GM21515 (cell line): ENCODE measurements around the gene ID1.
"Not testable (repeated sequence)": the region's sequence is repeated elsewhere in the genome, so short reads cannot be mapped to it uniquely, and the experiment has no call there.

Source experiments
- ATAC-seq: cut with Tn5 transposase; IDR thresholded peaks from one replicate; pipeline ENCODE4 v1.9.1; 2021; ENCODE audit not compliant: unreplicated experiment

The ID1 gene

GRCh38 chr20:31573555-31574321 is 31.4 kb upstream of the ID1 start:
- no peak for ATAC-seq

- not testable (repeated sequence) for ATAC-seq
Measured at GRCh38 chr20:31574986-31575385, 30.1 kb upstream of the ID1 start.

DNA sequence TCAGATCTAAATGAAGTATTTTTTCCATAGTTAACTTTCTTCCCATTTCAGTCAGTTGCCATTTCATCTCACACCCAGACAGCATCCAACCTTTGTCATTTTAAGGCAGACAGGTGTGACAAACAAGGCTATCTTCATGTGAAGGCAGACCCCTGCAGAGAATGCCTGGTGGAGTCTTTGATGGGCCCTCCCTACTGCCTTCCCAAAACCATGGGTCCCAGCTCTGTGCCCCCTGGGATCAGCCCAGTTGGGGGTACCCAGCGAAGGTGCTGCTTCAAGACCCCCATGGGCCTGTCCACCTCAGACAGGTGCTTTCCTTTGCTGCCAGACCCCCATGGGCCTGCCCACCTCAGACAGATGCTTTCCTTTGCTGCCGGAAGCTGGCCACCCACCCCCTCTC is 28.3 kb upstream of the ID1 start:
- ATAC-seq: no peak

GRCh38 chr20:31577194-31577593 is 27.9 kb upstream of the ID1 start:
- ATAC-seq: no peak

DNA sequence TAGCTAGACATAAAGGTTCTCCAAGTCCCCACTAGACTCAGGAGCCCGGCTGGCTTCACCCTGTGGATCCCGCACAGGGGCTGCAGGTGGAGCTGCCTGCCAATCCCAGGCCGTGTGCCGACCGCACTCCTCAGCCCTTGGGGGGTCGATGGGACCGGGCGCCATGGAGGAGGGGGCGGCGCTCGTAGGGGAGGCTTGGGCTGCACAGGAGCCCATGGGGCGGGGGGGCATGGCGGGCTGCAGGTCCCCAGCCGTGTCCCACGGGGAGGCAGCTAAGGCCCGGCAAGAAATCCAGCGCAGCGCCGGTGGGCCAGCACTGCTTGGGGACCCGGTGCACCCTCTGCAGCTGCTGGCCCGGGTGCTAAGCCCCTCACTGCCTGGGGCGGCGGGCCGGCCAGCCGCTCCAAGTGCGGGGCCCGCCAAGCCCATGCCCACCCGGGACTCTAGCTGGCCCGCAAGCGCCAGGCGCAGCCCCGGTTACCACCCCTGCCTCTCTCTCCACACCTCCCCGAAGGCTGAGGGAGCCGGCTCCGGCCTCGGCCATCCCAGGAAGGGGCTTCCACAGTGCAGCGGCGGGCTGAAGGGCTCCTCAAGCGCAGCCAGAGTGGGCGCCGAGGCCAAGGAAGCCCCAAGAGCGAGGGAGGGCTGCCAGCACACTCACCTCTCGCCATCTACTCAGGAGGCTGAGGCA is 26.5 kb upstream of the ID1 start:
- no peak for ATAC-seq

DNA sequence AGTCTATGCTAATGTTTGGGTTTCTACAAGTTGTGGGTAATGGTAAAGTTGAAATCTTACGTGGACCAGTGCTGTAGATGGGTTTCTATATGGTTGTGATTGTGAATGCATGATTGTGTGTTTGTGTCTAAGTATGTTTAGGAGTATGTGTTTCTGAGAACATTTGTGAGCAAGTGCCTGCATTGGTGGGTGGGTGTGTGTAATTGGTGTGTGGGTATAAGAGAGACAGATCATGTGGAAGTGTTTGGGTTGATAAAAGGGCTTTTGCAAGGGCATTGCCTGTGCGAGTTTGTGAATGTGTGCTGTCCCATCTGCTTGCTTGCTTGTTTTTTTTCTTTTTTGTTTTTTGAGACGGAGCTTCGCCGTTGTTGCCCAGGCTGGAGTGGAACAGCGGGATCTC is 25.8 kb upstream of the ID1 start:
- no peak for ATAC-seq

DNA sequence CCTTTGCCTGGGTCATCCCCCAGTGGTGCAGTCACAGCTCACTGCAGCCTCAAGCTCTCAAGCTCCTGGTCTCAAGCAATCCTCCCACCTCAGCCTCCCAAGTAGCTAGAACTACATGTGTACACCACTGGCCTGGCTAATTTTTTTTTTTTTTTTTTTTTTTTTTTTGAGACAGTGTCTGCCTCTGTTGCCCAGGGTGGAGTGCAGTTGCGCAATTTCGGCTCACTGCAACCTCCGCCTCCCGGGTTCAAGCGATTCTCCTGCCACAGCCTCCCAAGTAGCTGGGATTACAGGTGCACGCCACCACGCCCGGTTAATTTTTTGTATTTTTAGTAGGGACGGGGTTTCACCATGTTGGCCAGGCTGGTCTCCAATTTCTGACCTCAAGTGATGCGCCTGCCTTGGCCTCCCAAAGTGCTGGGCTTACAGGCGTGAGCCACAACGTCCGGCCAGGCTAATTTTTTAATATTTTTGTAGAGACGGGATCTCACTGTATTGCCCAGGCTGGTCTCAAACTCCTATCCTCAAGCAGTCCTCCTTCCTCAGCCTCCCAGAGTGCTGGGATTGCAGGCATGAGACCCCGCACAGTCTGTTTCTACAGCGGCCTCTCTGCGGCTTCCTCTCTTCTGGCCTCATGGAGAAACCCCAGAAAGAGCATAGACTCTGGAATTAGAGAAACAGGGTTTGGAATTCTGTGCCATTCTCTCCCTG is 25.0 kb upstream of the ID1 start:
- not testable (repeated sequence) for ATAC-seq

GRCh38 chr20:31580706-31581105 is 24.4 kb upstream of the ID1 start:
- ATAC-seq: no peak

- no peak for ATAC-seq
Measured at GRCh38 chr20:31581391-31581790, 23.7 kb upstream of the ID1 start.

GRCh38 chr20:31587545-31588389 is 17.3 kb upstream of the ID1 start:
- no peak for ATAC-seq

DNA sequence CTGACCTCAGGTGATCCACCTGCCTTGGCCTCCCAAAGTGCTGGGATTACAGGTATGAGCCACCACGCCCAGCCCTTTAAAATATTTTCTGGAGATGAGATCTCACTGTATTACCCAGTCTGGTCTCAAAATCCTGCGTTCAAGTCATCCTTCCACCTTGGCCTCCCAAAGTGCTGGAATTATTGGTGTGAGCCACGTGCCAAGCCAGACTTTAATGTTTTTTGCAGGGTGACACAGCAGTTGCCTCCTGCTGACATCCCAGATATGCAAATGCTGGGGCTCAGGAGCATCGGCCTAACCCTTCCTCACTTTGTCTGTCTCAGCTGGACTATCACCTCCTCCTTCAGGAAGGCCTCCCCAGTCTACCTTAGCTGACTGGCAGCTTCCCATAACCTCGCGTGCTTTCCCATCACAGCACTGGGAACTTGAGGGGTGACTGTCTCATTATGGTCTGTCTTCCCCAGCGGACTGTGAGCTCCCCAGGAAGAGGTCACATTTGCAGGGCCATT is 14.3 kb upstream of the ID1 start:
- no peak for ATAC-seq

DNA sequence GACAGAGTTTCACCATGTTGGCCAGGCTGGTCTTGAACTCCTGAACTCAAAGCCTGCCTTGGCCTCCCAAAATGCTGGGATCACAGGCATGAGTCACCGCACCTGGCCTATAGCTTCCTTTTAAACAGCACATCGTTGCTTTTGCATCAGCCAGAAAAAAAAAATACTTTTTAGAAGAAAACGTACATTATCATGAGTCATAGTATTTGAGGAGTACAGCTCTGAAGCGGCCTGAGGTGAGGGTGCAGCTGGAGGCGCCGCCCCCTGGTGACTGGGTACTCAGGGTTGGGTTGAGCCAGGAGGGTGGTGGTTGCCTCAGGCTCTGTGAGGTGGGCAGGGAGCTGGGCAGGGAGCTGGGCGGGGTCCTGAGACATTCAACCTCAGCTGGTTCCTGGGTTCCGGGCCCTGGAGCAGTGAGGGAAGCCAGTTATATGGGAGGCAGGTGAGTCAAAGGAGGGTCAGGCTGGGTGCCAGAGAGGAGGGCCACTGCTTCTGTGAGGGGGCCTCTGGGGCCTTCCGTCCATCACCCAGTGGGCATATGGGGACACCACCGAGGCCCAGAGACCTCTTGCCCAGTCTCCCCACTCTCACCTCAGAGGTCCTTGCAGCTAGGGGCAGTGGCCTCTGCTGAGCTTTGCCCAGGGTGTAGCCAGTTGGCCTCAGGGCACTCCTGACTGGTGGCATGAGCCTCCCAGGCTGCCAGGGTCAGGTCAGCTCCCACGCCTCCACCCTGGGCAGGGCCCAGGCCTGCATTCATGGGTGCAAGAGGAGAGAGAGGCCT is 11.7 kb upstream of the ID1 start:
- ATAC-seq: no peak

GRCh38 chr20:31594002-31594557 is 11.0 kb upstream of the ID1 start:
- ATAC-seq: no peak

DNA sequence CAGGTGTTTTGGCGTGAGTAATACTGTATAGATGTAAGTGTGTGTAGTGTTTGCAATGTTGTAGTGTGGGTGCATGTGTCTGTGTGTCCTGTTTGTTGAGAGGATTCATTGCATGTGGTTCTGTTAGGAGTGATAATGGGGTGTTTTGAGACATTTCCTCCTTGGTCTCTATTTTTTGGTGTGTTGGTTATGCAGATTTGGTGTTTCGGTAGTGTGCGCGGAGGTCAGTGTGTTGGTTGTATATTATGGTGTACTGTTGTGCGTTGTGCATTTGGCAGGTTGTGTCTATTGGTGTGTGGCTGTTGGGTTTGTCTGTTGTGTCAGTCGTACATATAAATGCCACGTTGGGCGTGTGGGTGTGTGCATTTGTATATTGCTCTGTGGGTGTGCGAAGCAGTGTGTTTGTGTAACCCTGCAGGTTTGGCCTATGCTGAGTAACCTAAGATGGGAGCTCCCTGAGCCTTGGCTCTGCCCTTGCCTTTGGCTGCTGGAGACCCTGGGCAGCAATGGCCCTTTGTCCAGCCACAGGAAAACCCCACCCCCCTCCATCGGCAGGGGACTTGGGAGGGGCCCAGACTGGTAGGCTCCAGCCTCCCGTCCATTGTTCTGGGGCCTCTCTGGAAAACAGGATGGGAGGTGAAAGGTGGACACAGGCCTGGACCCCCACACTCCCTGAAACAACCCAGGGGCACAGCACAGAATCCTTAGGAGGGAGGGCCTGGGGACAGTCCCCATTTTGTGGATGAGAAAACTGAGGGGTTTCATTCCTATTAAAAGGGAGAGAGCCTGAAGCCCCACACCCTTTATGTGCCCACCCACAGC is 10.3 kb upstream of the ID1 start:
- ATAC-seq: no peak

GRCh38 chr20:31595380-31595653 is 9.8 kb upstream of the ID1 start:
- no peak for ATAC-seq

DNA sequence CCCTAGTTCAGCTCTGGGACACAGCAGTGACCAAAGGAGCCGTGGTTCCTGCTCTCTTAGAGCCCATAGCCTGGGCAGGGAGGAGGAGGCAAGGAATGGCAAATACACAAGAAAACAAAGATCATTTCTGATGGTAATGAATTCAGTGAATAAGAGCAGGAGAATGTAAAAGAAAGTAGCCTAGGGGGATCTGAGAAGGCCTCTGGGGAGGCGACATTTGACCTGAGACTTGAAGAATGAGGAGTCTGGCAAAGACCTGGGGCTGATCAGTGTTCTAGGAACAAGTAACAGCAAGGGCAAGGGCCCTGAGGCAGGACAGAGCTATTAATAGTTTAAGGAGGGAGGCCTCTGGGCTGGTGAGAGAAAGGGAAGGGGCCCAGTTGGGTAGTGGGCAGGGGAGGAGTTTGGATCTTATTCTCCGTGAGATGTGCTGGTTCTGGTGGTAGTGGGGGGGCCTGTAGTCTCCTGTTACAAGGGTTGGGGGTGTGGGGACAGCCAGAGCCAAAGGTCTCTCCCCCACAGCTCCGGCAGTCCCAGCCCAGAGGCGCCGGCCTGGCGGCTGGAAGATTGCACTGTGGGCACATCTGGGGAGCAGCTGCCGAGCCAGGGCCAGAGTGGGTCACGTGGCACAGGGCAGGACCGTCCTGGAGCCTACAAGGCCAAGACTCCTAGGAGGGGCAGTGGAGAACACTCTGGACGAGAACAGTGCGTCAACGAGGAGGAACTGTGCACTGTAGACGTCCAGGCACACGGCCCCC is 9.3 kb upstream of the ID1 start:
- ATAC-seq: no peak

GRCh38 chr20:31596412-31596715 is 8.7 kb upstream of the ID1 start:
- ATAC-seq: not testable (repeated sequence)

DNA sequence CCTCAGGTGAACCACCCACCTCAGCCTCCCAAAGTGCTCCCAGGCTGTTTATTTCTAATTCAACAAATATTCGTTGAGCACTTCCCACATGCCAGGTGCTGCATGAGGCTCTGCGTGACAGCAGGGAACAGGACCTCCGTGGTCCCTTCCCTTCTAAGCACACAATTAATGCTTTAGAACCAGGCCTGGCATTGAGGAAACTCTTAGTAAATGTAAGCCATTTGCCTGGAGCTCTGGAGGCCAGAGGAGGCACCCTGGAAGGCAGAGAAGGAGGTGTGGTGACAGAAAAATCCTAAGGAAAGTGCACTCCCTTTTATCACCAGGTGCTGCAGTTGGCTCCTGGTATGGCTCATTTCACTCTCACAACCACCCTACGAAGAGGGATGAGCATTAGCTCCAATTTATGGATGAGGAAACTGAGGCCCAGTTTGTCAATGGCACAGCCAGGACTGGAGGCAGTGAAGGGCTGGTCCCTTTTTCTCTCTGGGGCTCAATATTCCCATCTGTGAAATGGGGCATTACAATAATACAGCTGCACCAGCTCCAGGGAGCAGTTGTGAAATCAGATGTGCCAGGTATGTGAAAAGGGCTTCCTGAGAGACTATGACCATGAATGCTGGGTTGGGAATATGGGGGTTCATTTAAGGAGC is 8.1 kb upstream of the ID1 start:
- no peak for ATAC-seq
